ENCODE results near the gene LYRM7.

- no peak for TF ChIP-seq CTCF (IDR thresholded peaks at IDR 0.05; ENCODE audit: poor library complexity)
- TF ChIP-seq EZH2phosphoT487 (IDR thresholded peaks at IDR 0.05; ENCODE audit: low read depth, severe bottlenecking, unreplicated experiment) = no peak
These were observed 41.4 kb upstream of the LYRM7 start for GRCh38 chr5:131129306-131129705.
